WERI-Rb-1 (cell line): Measurements from ENCODE around the gene RRP12.

Experiments
- DNase-seq: peaks from one replicate; pipeline ENCODE4 v3.0.0-alpha.2; 2020
- H3K27ac ChIP-seq: fragments of 250-450 bp; sonication (Bioruptor Pico); 2 replicates; pipeline ENCODE4 v1.5.1; 2020; ENCODE audit warnings: mild to moderate bottlenecking, moderate library complexity
- H3K27me3 ChIP-seq: fragments of 250-450 bp; sonication (Bioruptor Pico); 2 replicates; pipeline ENCODE4 v1.5.1; 2021; ENCODE audit warnings: mild to moderate bottlenecking, low read depth, moderate library complexity; ENCODE audit not compliant: insufficient read depth, severe bottlenecking
- H3K36me3 ChIP-seq: fragments of 250-450 bp; sonication (Bioruptor Pico); 2 replicates; pipeline ENCODE4 v1.5.1; 2020; ENCODE audit warnings: mild to moderate bottlenecking, moderate library complexity
- H3K4me3 ChIP-seq: 2 replicates; pipeline ENCODE4 v1.5.1; 2011; ENCODE audit warnings: low read depth, mild to moderate bottlenecking, control low read depth, low read length
- H3K9me3 ChIP-seq: fragments of 250-450 bp; sonication (Bioruptor Pico); 2 replicates; pipeline ENCODE4 v1.5.1; 2021; ENCODE audit warnings: mild to moderate bottlenecking, moderate library complexity; ENCODE audit not compliant: severe bottlenecking
- TF ChIP-seq, protein P1 (sequence below): IDR thresholded peaks from 2 replicates; pipeline ENCODE4 v1.5.1; 2011; ENCODE audit warnings: low read depth, mild to moderate bottlenecking, control low read depth, inconsistent platforms, low read length

RRP12 gene

DNA sequence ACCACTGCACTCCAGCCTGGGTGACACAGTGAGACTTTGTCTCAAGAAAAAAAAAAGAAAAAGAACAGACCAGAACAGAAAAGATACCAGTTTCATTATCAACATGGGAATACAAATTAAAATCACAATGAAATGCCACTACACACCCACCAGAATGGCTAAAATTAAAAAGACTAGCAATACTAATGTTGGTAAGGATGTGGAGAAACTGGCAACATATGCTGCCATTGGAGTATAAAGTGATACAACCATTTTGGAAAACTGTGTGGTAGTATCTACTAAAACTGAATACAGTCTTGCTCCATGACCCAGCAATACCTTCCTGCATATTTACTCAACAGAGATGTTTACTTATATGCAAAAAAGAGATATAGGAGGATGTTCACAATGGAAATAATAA, 2.9 kb upstream of the RRP12 start:
- no peak for DNase-seq
- Histone ChIP-seq H3K36me3 (0 out of 2 replicates have a peak, but pooled peaks cover 2% of the 10 kb centered on the region), H3K9me3 (no peaks in the 10 kb centered on the region), H3K27ac (no peak overlapping the region), H3K27me3 (no peaks in the 10 kb centered on the region), H3K4me3 (no peak overlapping the region)
- TF ChIP-seq, protein P1, sequence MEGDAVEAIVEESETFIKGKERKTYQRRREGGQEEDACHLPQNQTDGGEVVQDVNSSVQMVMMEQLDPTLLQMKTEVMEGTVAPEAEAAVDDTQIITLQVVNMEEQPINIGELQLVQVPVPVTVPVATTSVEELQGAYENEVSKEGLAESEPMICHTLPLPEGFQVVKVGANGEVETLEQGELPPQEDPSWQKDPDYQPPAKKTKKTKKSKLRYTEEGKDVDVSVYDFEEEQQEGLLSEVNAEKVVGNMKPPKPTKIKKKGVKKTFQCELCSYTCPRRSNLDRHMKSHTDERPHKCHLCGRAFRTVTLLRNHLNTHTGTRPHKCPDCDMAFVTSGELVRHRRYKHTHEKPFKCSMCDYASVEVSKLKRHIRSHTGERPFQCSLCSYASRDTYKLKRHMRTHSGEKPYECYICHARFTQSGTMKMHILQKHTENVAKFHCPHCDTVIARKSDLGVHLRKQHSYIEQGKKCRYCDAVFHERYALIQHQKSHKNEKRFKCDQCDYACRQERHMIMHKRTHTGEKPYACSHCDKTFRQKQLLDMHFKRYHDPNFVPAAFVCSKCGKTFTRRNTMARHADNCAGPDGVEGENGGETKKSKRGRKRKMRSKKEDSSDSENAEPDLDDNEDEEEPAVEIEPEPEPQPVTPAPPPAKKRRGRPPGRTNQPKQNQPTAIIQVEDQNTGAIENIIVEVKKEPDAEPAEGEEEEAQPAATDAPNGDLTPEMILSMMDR, result no peak

DNA sequence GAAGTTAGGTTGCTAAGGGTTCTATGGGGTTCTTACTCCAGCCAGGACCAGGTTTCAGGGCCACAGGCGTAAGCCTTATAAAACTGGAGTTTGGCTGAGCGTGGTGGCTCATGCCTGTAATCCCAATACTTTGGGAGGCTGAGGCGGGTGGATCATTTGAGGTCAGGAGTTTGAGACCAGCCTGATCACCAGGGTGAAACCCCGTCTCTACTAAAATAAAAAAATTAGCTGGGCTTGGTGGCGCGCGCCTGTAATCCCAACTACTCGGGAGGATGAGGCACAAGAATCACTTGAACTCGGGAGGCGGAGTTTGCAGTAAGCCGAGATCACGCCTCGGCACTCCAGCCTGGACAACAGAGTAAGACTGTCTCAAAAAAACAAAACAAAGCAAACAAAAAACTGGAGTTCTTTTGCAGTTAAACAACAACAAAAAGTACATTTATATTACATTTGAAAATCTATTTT, 347 bp upstream of the RRP12 start:
- Histone ChIP-seq H3K27me3 (no peaks in the 10 kb centered on the region), H3K27ac (peak overlapping the region; percentile 28), H3K36me3 (peaks cover 19% of the 10 kb centered on the region), H3K4me3 (peak overlapping the region; percentile 59), H3K9me3 (no peaks in the 10 kb centered on the region)
- TF ChIP-seq, protein P1, result no peak
- DNase-seq, result no peak

DNA sequence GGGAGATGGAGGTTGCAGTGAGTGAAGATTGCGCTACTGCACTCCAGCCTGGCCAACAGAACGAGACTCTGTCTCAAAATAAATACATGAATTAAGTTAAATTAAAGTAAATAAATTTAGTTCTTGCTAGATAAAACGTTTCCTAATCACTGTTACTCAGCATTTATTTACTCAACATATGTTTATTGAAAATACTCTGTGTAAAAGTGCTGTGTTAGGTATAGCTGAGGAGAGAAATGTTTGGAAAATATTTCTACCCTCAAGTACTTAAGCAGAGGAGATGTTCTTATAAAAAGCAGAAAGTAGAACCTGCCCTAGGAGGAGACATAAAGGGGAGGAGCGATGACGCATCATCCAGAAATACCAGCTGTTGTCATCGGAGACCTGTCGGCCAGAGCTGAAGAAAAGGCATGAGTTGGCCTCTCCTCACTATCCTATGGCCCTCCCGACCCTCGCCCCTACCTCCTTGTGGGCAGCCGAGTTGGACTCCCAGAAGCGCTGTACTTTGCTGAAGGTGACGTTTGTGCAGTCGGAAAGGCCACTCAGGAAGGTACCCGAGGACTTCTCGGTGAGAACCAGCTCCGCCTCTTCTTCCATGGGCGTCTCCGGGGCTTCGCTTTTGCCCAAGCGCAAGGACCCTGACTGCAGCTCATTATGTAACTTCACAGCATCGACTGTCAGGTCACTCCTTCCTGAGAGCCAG, 1.1 kb downstream of the RRP12 start:
- DNase-seq, result no peak
- H3K27me3 ChIP-seq, result no peaks in the 10 kb centered on the region
- TF ChIP-seq, protein P1, result no peak

DNA sequence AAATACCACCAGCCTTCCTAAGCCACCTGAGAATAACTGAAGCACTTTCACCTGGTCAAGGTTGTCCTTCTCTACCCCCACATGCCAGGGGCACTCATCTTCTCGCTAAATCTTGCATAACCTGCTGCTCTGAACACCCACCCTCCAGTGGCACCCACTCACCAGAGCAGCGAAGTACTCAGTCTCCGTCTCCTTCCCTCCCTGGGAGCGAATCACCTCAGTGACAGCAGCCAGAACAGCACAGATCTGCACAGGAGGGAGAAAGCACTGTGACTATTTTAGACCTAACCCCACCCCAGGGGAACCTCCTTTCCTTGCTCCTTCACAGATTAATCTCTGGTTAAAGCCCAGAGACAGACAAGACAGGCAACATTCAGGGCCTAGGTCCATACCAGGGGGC, 5.1 kb downstream of the RRP12 start:
- peaks cover 43% of the 10 kb centered on the region for H3K36me3 ChIP-seq
- no peak overlapping the region for H3K27ac ChIP-seq
- H3K27me3 ChIP-seq, result no peaks in the 10 kb centered on the region
- DNase-seq, result no peak
- H3K9me3 ChIP-seq, result no peaks in the 10 kb centered on the region
- TF ChIP-seq, protein P1, result no peak
- H3K4me3 ChIP-seq, result no peak overlapping the region

More for the DNA sequence above, 1.1 kb downstream of the RRP12 start:
- H3K36me3 ChIP-seq, result peaks cover 27% of the 10 kb centered on the region
- H3K27ac ChIP-seq, result peak overlapping the region; percentile 28
- H3K9me3 ChIP-seq, result no peaks in the 10 kb centered on the region
- H3K4me3 ChIP-seq, result peak overlapping the region; percentile 59

DNA sequence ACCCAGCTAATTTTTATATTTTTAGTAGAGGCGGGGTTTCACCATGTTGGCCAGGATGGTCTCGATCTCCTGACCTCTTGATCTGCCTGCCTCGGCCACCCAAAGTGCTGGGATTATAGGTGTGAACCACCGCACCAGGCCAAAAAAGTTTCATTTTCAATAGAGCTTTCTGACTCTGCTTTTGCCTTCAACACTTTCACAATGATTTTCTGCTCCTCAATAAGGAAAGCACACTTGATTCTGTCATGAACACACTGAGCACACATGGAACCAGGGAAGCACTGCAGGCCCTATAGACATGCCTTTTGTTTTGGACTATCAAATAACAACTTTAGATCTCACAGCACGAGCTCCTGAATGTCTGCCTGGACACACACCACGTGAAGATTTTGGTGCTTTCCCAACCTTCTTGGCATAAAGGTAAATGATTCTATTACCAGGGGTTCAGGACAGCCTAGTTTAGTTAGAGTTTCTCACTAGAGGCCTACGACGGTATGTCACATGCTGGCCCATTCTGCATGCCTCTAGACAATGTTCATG, 8.0 kb downstream of the RRP12 start:
- Histone ChIP-seq H3K9me3 (no peaks in the 10 kb centered on the region), H3K27me3 (no peaks in the 10 kb centered on the region), H3K27ac (no peak overlapping the region), H3K4me3 (no peak overlapping the region), H3K36me3 (peaks cover 60% of the 10 kb centered on the region)
- TF ChIP-seq, protein P1, result no peak
- DNase-seq, result no peak
